HEK293 (cell line): Measurements from ENCODE around the gene FRMPD4.
A peak's percentile ranks its signal among the peaks of the same experiment; 100 is the strongest.

Experiments
- CTCF ChIA-PET: fragments of 350-600 bp; formaldehyde crosslinking; extraction: SDS; loops from one replicate; lab custom pipeline; 2021; ENCODE audit warnings: antibody characterized with exemption; lab: Yijun Ruan, JAX
- POLR2A ChIA-PET: fragments of 300-600 bp; formaldehyde crosslinking; extraction: SDS; loops from one replicate; lab custom pipeline; 2020; ENCODE audit warnings: antibody characterized with exemption, inconsistent platforms; lab: Yijun Ruan, JAX
- H3K27ac ChIP-seq: fragments of 200-500 bp; sonication (Bioruptor generic); 2 replicates; pipeline ENCODE4 v1.5.1; 2014; ENCODE audit warnings: low read depth, low read length, control low read depth, inconsistent platforms; ENCODE audit errors: extremely low read depth
- H3K36me3 ChIP-seq, 2 experiments: fragments of 200-500 bp in 1 of 2; sonication (Bioruptor generic) in 1 of 2; 1 replicate in 1 of 2; 2 replicates in 1 of 2; pipeline ENCODE4 v1.5.1; 2014 to 2017; ENCODE audit warnings: inconsistent platforms in 2 of 2, low read length in 2 of 2; ENCODE audit not compliant: control insufficient read depth in 2 of 2, insufficient read depth in 1 of 2
- H3K4me1 ChIP-seq: fragments of 200-500 bp; sonication (Bioruptor generic); 2 replicates; pipeline ENCODE4 v1.5.1; 2014; ENCODE audit warnings: mild to moderate bottlenecking, low read length, inconsistent platforms; ENCODE audit not compliant: control insufficient read depth, insufficient read depth
- H3K4me3 ChIP-seq: 2 replicates; pipeline ENCODE4 v1.5.1; 2011; ENCODE audit warnings: low read depth, mild to moderate bottlenecking, control low read depth, low read length, moderate library complexity
- H3K9me3 ChIP-seq: fragments of 200-500 bp; sonication (Bioruptor generic); 2 replicates; pipeline ENCODE4 v1.5.1; 2014; ENCODE audit warnings: low read depth, low read length, inconsistent platforms; ENCODE audit not compliant: control insufficient read depth, insufficient read depth
- HIC1 ChIP-seq: fragments of 450-650 bp; formaldehyde crosslinking; IDR thresholded peaks from 2 replicates; pipeline ENCODE4 v1.5.1; 2016; ENCODE audit warnings: missing biosample characterization, missing genetic modification characterization
- KLF1 ChIP-seq: fragments of 450-650 bp; formaldehyde crosslinking; IDR thresholded peaks from 2 replicates; pipeline ENCODE4 v1.5.1; 2016; ENCODE audit warnings: missing biosample characterization, missing genetic modification characterization
- PRDM2 ChIP-seq: fragments of 450-650 bp; formaldehyde crosslinking; IDR thresholded peaks from 2 replicates; pipeline ENCODE4 v1.5.1; 2016; ENCODE audit warnings: missing biosample characterization, missing genetic modification characterization, borderline replicate concordance
- ZBTB11 ChIP-seq: fragments of 450-650 bp; formaldehyde crosslinking; conservative IDR thresholded peaks from 2 replicates; pipeline ENCODE4 v1.5.1; 2016; ENCODE audit warnings: low read depth, missing biosample characterization, missing genetic modification characterization
- ZBTB17 ChIP-seq: fragments of 450-650 bp; formaldehyde crosslinking; IDR thresholded peaks from 2 replicates; pipeline ENCODE4 v1.5.1; 2016; ENCODE audit warnings: missing biosample characterization, missing genetic modification characterization
- ZFP3 ChIP-seq: fragments of 450-650 bp; formaldehyde crosslinking; IDR thresholded peaks from 2 replicates; pipeline ENCODE4 v1.5.1; 2016; ENCODE audit warnings: low read depth, missing biosample characterization, missing genetic modification characterization
- ZNF138 ChIP-seq: fragments of 450-650 bp; formaldehyde crosslinking; IDR thresholded peaks from 2 replicates; pipeline ENCODE4 v1.5.1; 2016; ENCODE audit warnings: missing biosample characterization, missing genetic modification characterization, borderline replicate concordance
- ZNF157 ChIP-seq: fragments of 450-650 bp; formaldehyde crosslinking; IDR thresholded peaks from 2 replicates; pipeline ENCODE4 v1.5.1; 2016; ENCODE audit warnings: missing biosample characterization, missing genetic modification characterization
- ZNF529 ChIP-seq: fragments of 450-650 bp; formaldehyde crosslinking; IDR thresholded peaks from 2 replicates; pipeline ENCODE4 v1.5.1; 2017; ENCODE audit warnings: missing genetic modification characterization, missing biosample characterization; ENCODE audit not compliant: insufficient replicate concordance
- ZNF623 ChIP-seq: fragments of 450-650 bp; formaldehyde crosslinking; IDR thresholded peaks from 2 replicates; pipeline ENCODE4 v1.5.1; 2016; ENCODE audit warnings: missing biosample characterization, missing genetic modification characterization
- ZNF76 ChIP-seq: fragments of 450-650 bp; formaldehyde crosslinking; IDR thresholded peaks from 2 replicates; pipeline ENCODE4; 2016; ENCODE audit warnings: low read depth, missing biosample characterization, missing genetic modification characterization, borderline replicate concordance
- ZNF843 ChIP-seq: fragments of 450-650 bp; formaldehyde crosslinking; IDR thresholded peaks from 2 replicates; pipeline ENCODE4 v1.5.1; 2016; ENCODE audit warnings: missing biosample characterization, missing genetic modification characterization
- ZSCAN30 ChIP-seq: fragments of 450-650 bp; IDR thresholded peaks from 2 replicates; pipeline ENCODE4 v1.5.1; 2018; ENCODE audit warnings: missing biosample characterization, mild to moderate bottlenecking, missing genetic modification characterization, moderate library complexity

Gene FRMPD4

GRCh38 chrX:12327836-12328235, 189.6 kb downstream of the FRMPD4 start (continued):
- TF ChIP-seq ZNF623 (tag by site-specific recombination): no peak
- no peak for TF ChIP-seq HIC1 (tag by site-specific recombination)
- TF ChIP-seq ZNF529: no peak
- no peak for TF ChIP-seq ZFP3 (tag by site-specific recombination)
- TF ChIP-seq KLF1 (tag by site-specific recombination): no peak
- TF ChIP-seq ZNF843: no peak
- TF ChIP-seq ZNF138 (tag by site-specific recombination): no peak
- TF ChIP-seq PRDM2 (tag by site-specific recombination): no peak
- TF ChIP-seq ZSCAN30 (tag by site-specific recombination): no peak
- no peak for TF ChIP-seq ZNF157 (tag by site-specific recombination)
- TF ChIP-seq ZNF76 (tag by site-specific recombination): no peak

GRCh38 chrX:12329476-12329875, 191.2 kb downstream of the FRMPD4 start:
- H3K4me3 ChIP-seq: no peak overlapping the region
- TF ChIP-seq ZBTB17 (tag by site-specific recombination): peak; percentile 34; the same call in 1 of the 2 replicates
- TF ChIP-seq ZBTB11 (tag by site-specific recombination): no peak
- ChIA-PET CTCF (no interaction called here), POLR2A (no interaction called here)
- peaks cover 16% of the 10 kb centered on the region for H3K4me1 ChIP-seq
- H3K27ac ChIP-seq: no peak overlapping the region
- no peaks in the 10 kb centered on the region; a peak in 1 of 3 replicates for H3K36me3 ChIP-seq
- H3K9me3 ChIP-seq: no peaks in the 10 kb centered on the region
